GM10266 (cell line): ENCODE measurements around the gene SLC25A47.
A peak's percentile ranks its signal among the peaks of the same experiment; 100 is the strongest.
"Not testable (repeated sequence)": the region's sequence is repeated elsewhere in the genome, so short reads cannot be mapped to it uniquely, and the experiment has no call there.

Source experiments
- DNase-seq: peaks from one replicate; pipeline ENCODE4 v3.0.0; 2012; ENCODE audit errors: extremely low spot score
- CTCF ChIP-seq: IDR thresholded peaks from 2 replicates; pipeline ENCODE4 v1.5.1; 2012; ENCODE audit warnings: mild to moderate bottlenecking, low read depth; ENCODE audit not compliant: control insufficient read depth, insufficient read depth; ENCODE audit errors: missing control alignments

SLC25A47 gene

GRCh38 chr14:100295376-100296105 is 27.6 kb upstream of the SLC25A47 start:
- no peak for TF ChIP-seq CTCF
- DNase-seq: no peak

- TF ChIP-seq CTCF: no peak
- no peak for DNase-seq
These were observed 27.0 kb upstream of the SLC25A47 start for GRCh38 chr14:100296106-100296651.

GRCh38 chr14:100296729-100297128 is 26.4 kb upstream of the SLC25A47 start:
- not testable (repeated sequence) for DNase-seq

- peak; percentile 91 for DNase-seq
- no peak for TF ChIP-seq CTCF
These were observed 25.5 kb upstream of the SLC25A47 start for GRCh38 chr14:100297320-100298300.

- DNase-seq: no peak
- no peak for TF ChIP-seq CTCF
These were observed 24.4 kb upstream of the SLC25A47 start for GRCh38 chr14:100298551-100299237.

DNA sequence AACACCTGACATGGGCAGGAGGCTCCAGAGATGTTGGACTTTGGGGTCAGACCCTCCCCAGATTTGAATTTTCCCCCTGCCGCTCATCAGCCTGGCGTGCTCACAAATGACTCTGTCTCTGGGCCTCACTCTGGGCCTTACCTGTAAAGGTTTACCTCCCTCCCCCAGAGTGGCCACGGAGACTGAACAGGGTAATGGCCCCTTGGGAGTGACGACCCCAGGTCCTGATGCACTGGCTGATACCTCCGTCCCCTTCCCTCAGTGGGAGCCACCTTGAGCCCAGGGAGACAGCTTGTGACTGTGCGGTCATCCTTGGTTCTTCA is 23.9 kb upstream of the SLC25A47 start:
- DNase-seq: no peak
- TF ChIP-seq CTCF: no peak

DNA sequence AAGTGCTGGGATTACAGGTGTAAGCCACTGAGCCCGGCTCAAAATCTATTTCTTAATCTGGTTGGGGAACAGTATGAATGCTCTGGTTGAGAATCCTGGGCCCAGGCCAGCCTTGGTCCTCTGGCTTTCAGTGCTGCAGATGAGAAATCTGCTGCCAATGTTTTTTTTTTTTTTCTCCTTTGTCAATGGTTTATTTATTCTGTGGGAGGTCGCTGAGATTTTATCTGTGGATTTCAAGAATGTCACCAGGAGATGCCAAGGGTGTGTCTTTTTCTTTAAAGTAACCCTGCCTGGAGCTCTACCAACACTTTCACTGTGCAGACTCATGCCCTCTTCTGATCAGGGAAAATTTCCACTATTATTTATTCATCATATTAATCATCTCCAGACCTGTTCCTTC is 20.5 kb upstream of the SLC25A47 start:
- TF ChIP-seq CTCF: no peak
- DNase-seq: no peak
